ENCODE results near the gene ABHD12. TPM values are rescaled to one million over a fixed set of nuclear protein-coding genes. Genes with fewer than 3 reads are reported as not detected.

Gene ABHD12
- total and polyA plus RNA-seq, 2 donors (not counting 1 experiment from before 2014, with no cell fraction given): 9.6 to 28.3 TPM

GRCh38 chr20:25353747-25354705 lies 36.6 kb downstream of the ABHD12 start:
- Histone ChIP-seq H3K9ac (ENCODE audit: low read length) (no peak overlapping the region), H3K4me1 (ENCODE audit: control insufficient read depth in 2 of 2, insufficient read depth in 2 of 2, low read length in 2 of 2) (peaks cover 6 to 13% of the 10 kb centered on the region in 2 donors), H4K20me1 (ENCODE audit: control insufficient read depth, insufficient read depth, low read length, poor library complexity, severe bottlenecking) (no peaks in the 10 kb centered on the region), H3K27ac (ENCODE audit: low read length in 2 of 2) (no peak overlapping the region), H3K79me2 (ENCODE audit: control insufficient read depth, insufficient read depth, low read length) (peaks cover 21% of the 10 kb centered on the region), H3K4me2 (replicated peaks; ENCODE audit: low read depth, low read length, poor library complexity, severe bottlenecking) (no peak overlapping the region), H3K36me3 (replicated peaks in 1 of 2; ENCODE audit: control extremely low read depth in 1 of 2, control insufficient read depth in 1 of 2, extremely low read depth in 1 of 2, insufficient read depth in 2 of 2, low read length in 1 of 2) (no peaks in the 10 kb centered on the region), H2AFZ (ENCODE audit: insufficient read depth, low read depth, low read length, poor library complexity, severe bottlenecking) (no peak overlapping the region), H3K27me3 (replicated peaks in 1 of 4; ENCODE audit: control extremely low read depth in 1 of 4, control insufficient read depth in 3 of 4, insufficient read depth in 4 of 4, low read length in 3 of 4) (no peaks in the 10 kb centered on the region), H3K9me3 (ENCODE audit: control extremely low read depth in 1 of 3, control insufficient read depth in 2 of 3, insufficient read depth in 1 of 3, low read length in 2 of 3) (peaks cover 1 to 9% (median 3%) of the 10 kb centered on the region in 3 donors), H3K4me3 (ENCODE audit: control extremely low read depth in 1 of 5, extremely low read depth in 1 of 5, insufficient read depth in 1 of 5, low read depth in 2 of 5, low read length in 4 of 5) (no peak overlapping the region)
- Mint-ChIP-seq H3K9me3 (ENCODE audit: insufficient read depth) (peaks cover 3% of the 10 kb centered on the region), H3K4me1 (peaks cover 25% of the 10 kb centered on the region), H3K27me3 (no peaks in the 10 kb centered on the region), H3K4me3 (no peak overlapping the region), H3K27ac (no peak overlapping the region)
- ChIA-PET POLR2A (no interaction called here), CTCF (no interaction called here)
- TF ChIP-seq EZH2 (IDR thresholded peaks at IDR 0.05; ENCODE audit: borderline replicate concordance, insufficient read depth, low read depth, low read length, poor library complexity, severe bottlenecking) (no peak), CTCF (IDR thresholded peaks at IDR 0.05) (no peak)
- 86% methylated on average over 13 of the region's 15 CpGs for WGBS (ENCODE audit: insufficient coverage)
- DNase-seq (no peak), ATAC-seq (ENCODE audit: low read depth) (no peak)
- intact Hi-C loops (cut with micrococcal nuclease): no loop called here

GRCh38 chr20:25353353-25353746 lies 37.3 kb downstream of the ABHD12 start:
- Mint-ChIP-seq H3K27ac (no peak overlapping the region), H3K4me1 (peaks cover 24% of the 10 kb centered on the region), H3K4me3 (no peak overlapping the region), H3K27me3 (no peaks in the 10 kb centered on the region), H3K9me3 (ENCODE audit: insufficient read depth) (peaks cover 3% of the 10 kb centered on the region)
- CTCF ChIA-PET: no interaction called here
- Histone ChIP-seq H3K4me3 (ENCODE audit: control extremely low read depth in 1 of 5, extremely low read depth in 1 of 5, insufficient read depth in 1 of 5, low read depth in 2 of 5, low read length in 4 of 5) (no peak overlapping the region), H3K4me2 (replicated peaks; ENCODE audit: low read depth, low read length, poor library complexity, severe bottlenecking) (no peak overlapping the region), H3K36me3 (replicated peaks in 1 of 2; ENCODE audit: control extremely low read depth in 1 of 2, control insufficient read depth in 1 of 2, extremely low read depth in 1 of 2, insufficient read depth in 2 of 2, low read length in 1 of 2) (no peaks in the 10 kb centered on the region), H3K9ac (ENCODE audit: low read length) (no peak overlapping the region), H2AFZ (ENCODE audit: insufficient read depth, low read depth, low read length, poor library complexity, severe bottlenecking) (no peak overlapping the region), H3K4me1 (ENCODE audit: control insufficient read depth in 2 of 2, insufficient read depth in 2 of 2, low read length in 2 of 2) (peaks cover 6 to 13% of the 10 kb centered on the region in 2 donors), H3K27me3 (replicated peaks in 1 of 4; ENCODE audit: control extremely low read depth in 1 of 4, control insufficient read depth in 3 of 4, insufficient read depth in 4 of 4, low read length in 3 of 4) (no peaks in the 10 kb centered on the region), H3K27ac (ENCODE audit: low read length in 2 of 2) (no peak overlapping the region), H4K20me1 (ENCODE audit: control insufficient read depth, insufficient read depth, low read length, poor library complexity, severe bottlenecking) (no peaks in the 10 kb centered on the region), H3K79me2 (ENCODE audit: control insufficient read depth, insufficient read depth, low read length) (peaks cover 21% of the 10 kb centered on the region), H3K9me3 (ENCODE audit: control extremely low read depth in 1 of 3, control insufficient read depth in 2 of 3, insufficient read depth in 1 of 3, low read length in 2 of 3) (peaks cover 1 to 9% (median 3%) of the 10 kb centered on the region in 3 donors)
- intact Hi-C loops (cut with micrococcal nuclease): no loop called here
- no peak for DNase-seq
- TF ChIP-seq CTCF (IDR thresholded peaks at IDR 0.05) (no peak), EZH2 (IDR thresholded peaks at IDR 0.05; ENCODE audit: borderline replicate concordance, insufficient read depth, low read depth, low read length, poor library complexity, severe bottlenecking) (no peak)
- WGBS (ENCODE audit: insufficient coverage): 89% methylated on average over 3 of the region's 3 CpGs
- no peak for ATAC-seq (ENCODE audit: low read depth)
- POLR2A ChIA-PET: no interaction called here
